Central memory CD4-positive, alpha-beta T cell (primary cell): ENCODE results near the gene PINK1.
"Not testable (repeated sequence)": the region's sequence is repeated elsewhere in the genome, so short reads cannot be mapped to it uniquely, and the experiment has no call there.

Source experiments
- DNase-seq: peaks from one replicate; pipeline ENCODE4 v3.0.0; 2022

The PINK1 gene

GRCh38 chr1:20648438-20648837 lies 15.2 kb downstream of the PINK1 start:
- no peak for DNase-seq

- no peak for DNase-seq
Observed at GRCh38 chr1:20648946-20649345, 15.7 kb downstream of the PINK1 start.

GRCh38 chr1:20652300-20652699 lies 19.0 kb downstream of the PINK1 start:
- no peak for DNase-seq

GRCh38 chr1:20654104-20654690 lies 20.9 kb downstream of the PINK1 start:
- no peak for DNase-seq

- DNase-seq, result no peak
Observed at GRCh38 chr1:20657024-20657423, 23.8 kb downstream of the PINK1 start.

- no peak for DNase-seq
Observed at GRCh38 chr1:20658166-20658915, 25.1 kb downstream of the PINK1 start.

- DNase-seq, result no peak
Observed at GRCh38 chr1:20660363-20660762, 27.1 kb downstream of the PINK1 start.

- peak; percentile 9 for DNase-seq
Observed at GRCh38 chr1:20660847-20661206, 27.6 kb downstream of the PINK1 start.

GRCh38 chr1:20661207-20662109 lies 28.2 kb downstream of the PINK1 start, which contains the start of gene DDOST:
Gene DDOST (minus strand): TSS chr1:20661369. CDS start chr1:20661350, 19 bp downstream.
- DNase-seq, result peak; percentile 95

GRCh38 chr1:20662110-20662475 lies 28.8 kb downstream of the PINK1 start:
- DNase-seq, result no peak

- no peak for DNase-seq
Observed at GRCh38 chr1:20663365-20663764, 30.1 kb downstream of the PINK1 start.

GRCh38 chr1:20663969-20664715 lies 30.9 kb downstream of the PINK1 start:
- no peak for DNase-seq

GRCh38 chr1:20665726-20666125 lies 32.5 kb downstream of the PINK1 start:
- DNase-seq, result no peak

- no peak for DNase-seq
Observed at GRCh38 chr1:20666146-20666545, 32.9 kb downstream of the PINK1 start.

GRCh38 chr1:20666804-20667203 lies 33.5 kb downstream of the PINK1 start:
- DNase-seq, result no peak

GRCh38 chr1:20668581-20668980 lies 35.3 kb downstream of the PINK1 start:
- no peak for DNase-seq

GRCh38 chr1:20670936-20671335 lies 37.7 kb downstream of the PINK1 start:
- no peak for DNase-seq

GRCh38 chr1:20672265-20672632 lies 39.0 kb downstream of the PINK1 start:
- no peak for DNase-seq

- not testable (repeated sequence) for DNase-seq
Observed at GRCh38 chr1:20673626-20674025, 40.4 kb downstream of the PINK1 start.

- DNase-seq, result no peak
Observed at GRCh38 chr1:20678599-20678998, 45.3 kb downstream of the PINK1 start.

GRCh38 chr1:20680269-20680668 lies 47.0 kb downstream of the PINK1 start:
- no peak for DNase-seq

- DNase-seq, result no peak
Observed at GRCh38 chr1:20681999-20682398, 48.7 kb downstream of the PINK1 start.
